ENCODE data around the gene P4HTM. TPM values are rescaled to one million over a fixed set of nuclear protein-coding genes. Genes with fewer than 3 reads are reported as not detected.
A peak's percentile ranks its signal among the peaks of the same experiment; 100 is the strongest.

The P4HTM gene
- total and polyA plus RNA-seq, 2 donors (not counting 1 experiment from before 2014, with no cell fraction given) = 48.5 to 70.6 TPM

DNA sequence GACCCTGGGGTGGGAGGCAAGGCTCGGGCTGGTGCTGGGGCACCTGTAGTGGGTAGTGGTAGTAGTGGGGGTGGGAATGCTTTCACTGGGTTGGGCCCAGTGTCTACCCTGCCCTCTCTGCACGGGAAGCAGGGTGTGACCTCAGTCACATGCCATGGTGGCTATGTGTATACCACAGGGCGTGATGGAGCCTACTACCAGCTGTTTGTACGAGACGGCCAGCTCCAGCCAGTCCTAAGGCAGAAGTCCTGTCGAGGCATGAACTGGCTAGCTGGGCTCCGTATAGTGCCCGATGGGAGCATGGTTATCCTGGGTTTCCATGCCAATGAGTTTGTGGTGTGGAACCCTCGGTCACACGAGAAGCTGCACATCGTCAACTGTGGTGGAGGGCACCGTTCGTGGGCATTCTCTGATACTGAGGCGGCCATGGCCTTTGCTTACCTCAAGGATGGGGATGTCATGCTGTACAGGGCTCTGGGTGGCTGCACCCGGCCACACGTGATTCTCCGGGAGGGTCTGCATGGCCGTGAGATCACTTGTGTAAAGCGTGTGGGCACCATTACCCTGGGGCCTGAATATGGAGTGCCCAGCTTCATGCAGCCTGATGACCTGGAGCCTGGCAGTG, 23.2 kb downstream of the P4HTM start:
- Histone ChIP-seq H3K27me3 (replicated peaks in 1 of 4; ENCODE audit: control extremely low read depth in 1 of 4, control insufficient read depth in 3 of 4, insufficient read depth in 4 of 4, low read length in 3 of 4) (no peaks in the 10 kb centered on the region), H3K36me3 (replicated peaks in 1 of 2; ENCODE audit: control extremely low read depth in 1 of 2, control insufficient read depth in 1 of 2, extremely low read depth in 1 of 2, insufficient read depth in 2 of 2, low read length in 1 of 2) (peaks cover 1 to 42% of the 10 kb centered on the region in 2 experiments), H3K9me3 (ENCODE audit: control extremely low read depth in 1 of 3, control insufficient read depth in 2 of 3, insufficient read depth in 1 of 3, low read length in 2 of 3) (no peaks in the 10 kb centered on the region), H2AFZ (ENCODE audit: insufficient read depth, low read depth, low read length, poor library complexity, severe bottlenecking) (no peak overlapping the region), H3K79me2 (ENCODE audit: control insufficient read depth, insufficient read depth, low read length) (peaks cover 54% of the 10 kb centered on the region), H3K27ac (ENCODE audit: low read length in 2 of 2) (no peak overlapping the region), H4K20me1 (ENCODE audit: control insufficient read depth, insufficient read depth, low read length, poor library complexity, severe bottlenecking) (peaks cover 59% of the 10 kb centered on the region), H3K4me1 (ENCODE audit: control insufficient read depth in 2 of 2, insufficient read depth in 2 of 2, low read length in 2 of 2) (peaks cover 11 to 14% of the 10 kb centered on the region in 2 donors), H3K4me3 (ENCODE audit: control extremely low read depth in 1 of 5, extremely low read depth in 1 of 5, insufficient read depth in 1 of 5, low read depth in 2 of 5, low read length in 4 of 5) (no peak overlapping the region), H3K9ac (ENCODE audit: low read length) (no peak overlapping the region), H3K4me2 (replicated peaks; ENCODE audit: low read depth, low read length, poor library complexity, severe bottlenecking) (no peak overlapping the region)
- ATAC-seq (ENCODE audit: low read depth) (no peak), DNase-seq (peak; percentile 9)
- ChIA-PET POLR2A (no interaction called here), CTCF (interaction anchor here (2.2 to 5.6 kb wide), 4 partner anchors 7 to 26 kb away, joined by 6 to 69 read pairs (median 14); partner anchors contain the start of genes NDUFAF3 and P4HTM)
- 92% methylated on average over 18 of the region's 19 CpGs for WGBS (ENCODE audit: insufficient coverage)
- Mint-ChIP-seq H3K27ac (no peak overlapping the region), H3K4me3 (no peak overlapping the region), H3K4me1 (peaks cover 34% of the 10 kb centered on the region), H3K27me3 (no peaks in the 10 kb centered on the region), H3K9me3 (ENCODE audit: insufficient read depth) (no peaks in the 10 kb centered on the region)
- intact Hi-C loops (cut with micrococcal nuclease) = no loop called here
- TF ChIP-seq, protein P1, sequence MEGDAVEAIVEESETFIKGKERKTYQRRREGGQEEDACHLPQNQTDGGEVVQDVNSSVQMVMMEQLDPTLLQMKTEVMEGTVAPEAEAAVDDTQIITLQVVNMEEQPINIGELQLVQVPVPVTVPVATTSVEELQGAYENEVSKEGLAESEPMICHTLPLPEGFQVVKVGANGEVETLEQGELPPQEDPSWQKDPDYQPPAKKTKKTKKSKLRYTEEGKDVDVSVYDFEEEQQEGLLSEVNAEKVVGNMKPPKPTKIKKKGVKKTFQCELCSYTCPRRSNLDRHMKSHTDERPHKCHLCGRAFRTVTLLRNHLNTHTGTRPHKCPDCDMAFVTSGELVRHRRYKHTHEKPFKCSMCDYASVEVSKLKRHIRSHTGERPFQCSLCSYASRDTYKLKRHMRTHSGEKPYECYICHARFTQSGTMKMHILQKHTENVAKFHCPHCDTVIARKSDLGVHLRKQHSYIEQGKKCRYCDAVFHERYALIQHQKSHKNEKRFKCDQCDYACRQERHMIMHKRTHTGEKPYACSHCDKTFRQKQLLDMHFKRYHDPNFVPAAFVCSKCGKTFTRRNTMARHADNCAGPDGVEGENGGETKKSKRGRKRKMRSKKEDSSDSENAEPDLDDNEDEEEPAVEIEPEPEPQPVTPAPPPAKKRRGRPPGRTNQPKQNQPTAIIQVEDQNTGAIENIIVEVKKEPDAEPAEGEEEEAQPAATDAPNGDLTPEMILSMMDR (IDR thresholded peaks at IDR 0.05) = no peak
- TF ChIP-seq EZH2 (IDR thresholded peaks at IDR 0.05; ENCODE audit: borderline replicate concordance, insufficient read depth, low read depth, low read length, poor library complexity, severe bottlenecking) = no peak

Data from B cell (primary cell).